SK-N-SH (cell line): ENCODE results near the gene CZIB.

Experiments
- CTCF ChIP-seq: fragments of 200-600 bp; sonication (generic); IDR thresholded peaks from 2 replicates; pipeline ENCODE4 v1.6.1; 2017; ENCODE audit warnings: antibody characterized with exemption, mild to moderate bottlenecking, moderate library complexity
- EP300 ChIP-seq, 2 experiments: IDR thresholded peaks; 2 replicates each; pipeline versions ENCODE4 v1.4.0 to v1.6.1; 2012; ENCODE audit warnings: borderline replicate concordance in 1 of 2, low read depth in 1 of 2, low read length in 1 of 2
- FOXM1 ChIP-seq: IDR thresholded peaks from 2 replicates; pipeline ENCODE4 v1.4.0; 2012; ENCODE audit warnings: low read depth, mild to moderate bottlenecking
- GABPA ChIP-seq: IDR thresholded peaks from 2 replicates; pipeline ENCODE4 v1.4.0; 2012; ENCODE audit warnings: low read depth, mild to moderate bottlenecking
- PBX3 ChIP-seq: IDR thresholded peaks from 2 replicates; pipeline ENCODE4; 2012
- POLR2AphosphoS5 ChIP-seq: IDR thresholded peaks from 2 replicates; pipeline ENCODE4 v1.6.1; 2012; ENCODE audit warnings: low read depth, low read length
- REST ChIP-seq: IDR thresholded peaks from 2 replicates; pipeline ENCODE4 v1.6.1; 2012; ENCODE audit warnings: mild to moderate bottlenecking, low read depth, low read length, moderate library complexity
- RXRA ChIP-seq: IDR thresholded peaks from 2 replicates; pipeline ENCODE4 v1.4.0; 2012; ENCODE audit warnings: low read depth, mild to moderate bottlenecking, borderline replicate concordance
- SMC3 ChIP-seq: IDR thresholded peaks from 2 replicates; pipeline ENCODE4 v1.6.1; 2012; ENCODE audit warnings: low read depth, low read length, improper control_type of control experiment
- USF2 ChIP-seq: fragments of 150-350 bp; IDR thresholded peaks from 2 replicates; pipeline ENCODE4 v1.6.1; 2017; ENCODE audit warnings: antibody characterized with exemption, low read length, low read depth, borderline replicate concordance
- YY1 ChIP-seq: IDR thresholded peaks from 2 replicates; pipeline ENCODE4 v1.4.0; 2012; ENCODE audit warnings: low read depth, mild to moderate bottlenecking

GRCh38 chr1:53238197-53239155, 18.0 kb upstream of the CZIB start, which contains the start of gene MAGOH:
- TF ChIP-seq GABPA (peak; percentile 96), CTCF (no peak), SMC3 (no peak), RXRA (no peak; the same call in 1 of the 2 replicates), PBX3 (0 out of 2 replicates have a peak, but pooled peaks have one; percentile 12), YY1 (no peak), REST (no peak), USF2 (no peak), EP300 (IDR thresholded peaks at IDR 0.05; ENCODE audit: borderline replicate concordance in 1 of 2, low read depth in 1 of 2, low read length in 1 of 2) (no peak), FOXM1 (no peak), POLR2AphosphoS5 (peak; percentile 91)
